IMR-90 (cell line): ENCODE results near the gene FOXD4L6.
"Not testable (repeated sequence)": the region's sequence is repeated elsewhere in the genome, so short reads cannot be mapped to it uniquely, and the experiment has no call there.

Source experiments
- BHLHE40 ChIP-seq: fragments of 150-350 bp; IDR thresholded peaks from 2 replicates; pipeline ENCODE4 v1.6.1; 2016; ENCODE audit warnings: mild to moderate bottlenecking, low read depth, low read length
- CEBPB ChIP-seq: IDR thresholded peaks from 2 replicates; pipeline ENCODE4 v1.6.1; 2012; ENCODE audit warnings: low read depth, low read length, improper control_type of control experiment
- CHD1 ChIP-seq: IDR thresholded peaks from 2 replicates; pipeline ENCODE4 v1.6.1; 2012; ENCODE audit warnings: low read depth, low read length, improper control_type of control experiment
- FOS ChIP-seq: fragments of 150-350 bp; IDR thresholded peaks from 2 replicates; pipeline ENCODE4 v1.6.1; 2016; ENCODE audit warnings: low read depth, low read length
- MXI1 ChIP-seq: IDR thresholded peaks from 2 replicates; pipeline ENCODE4 v1.6.1; 2012; ENCODE audit warnings: low read depth, mild to moderate bottlenecking, low read length, moderate library complexity, borderline replicate concordance
- NFE2L2 ChIP-seq: fragments of 150-350 bp; IDR thresholded peaks from 2 replicates; pipeline ENCODE4 v1.6.1; 2016; ENCODE audit warnings: low read depth, mild to moderate bottlenecking, low read length
- POLR2A ChIP-seq: IDR thresholded peaks from 2 replicates; pipeline ENCODE4 v1.6.1; 2012; ENCODE audit warnings: mild to moderate bottlenecking, low read depth, low read length
- RAD21 ChIP-seq: IDR thresholded peaks from 2 replicates; pipeline ENCODE4 v1.6.1; 2012; ENCODE audit warnings: low read length, improper control_type of control experiment
- SMC3 ChIP-seq: fragments of 150-350 bp; IDR thresholded peaks from 2 replicates; pipeline ENCODE4 v1.6.1; 2016; ENCODE audit warnings: low read depth, mild to moderate bottlenecking, antibody characterized with exemption, low read length, moderate library complexity
- TF ChIP-seq, protein P1 (sequence below): conservative IDR thresholded peaks from 2 replicates; pipeline ENCODE4 v1.5.1; 2012; ENCODE audit warnings: mild to moderate bottlenecking, low read depth, low read length, improper control_type of control experiment
- TF ChIP-seq, protein P2 (sequence below): fragments of 150-350 bp; IDR thresholded peaks from 2 replicates; pipeline ENCODE4 v1.6.1; 2016; ENCODE audit warnings: low read depth, mild to moderate bottlenecking, low read length, moderate library complexity, borderline replicate concordance

DNA sequence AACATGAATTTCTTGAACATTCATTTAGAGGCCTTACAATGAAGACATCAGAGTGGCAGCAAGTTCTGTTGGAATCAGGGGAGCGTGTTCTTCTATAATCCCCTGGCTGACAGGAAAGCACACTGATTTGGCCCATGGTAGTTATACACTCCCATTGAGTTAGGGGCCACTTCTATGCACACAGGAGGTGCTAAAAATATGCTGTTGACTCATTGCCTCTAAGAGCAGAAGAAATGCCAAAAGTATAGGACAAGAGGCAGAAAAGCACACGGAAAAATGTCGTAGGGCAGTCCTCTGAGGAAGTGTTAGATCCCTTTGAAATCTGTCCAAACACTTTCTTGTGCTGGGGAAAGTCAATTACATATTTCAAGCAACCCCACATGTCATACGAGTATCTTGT, 49.0 kb downstream of the FOXD4L6 start:
- TF ChIP-seq, protein P1, sequence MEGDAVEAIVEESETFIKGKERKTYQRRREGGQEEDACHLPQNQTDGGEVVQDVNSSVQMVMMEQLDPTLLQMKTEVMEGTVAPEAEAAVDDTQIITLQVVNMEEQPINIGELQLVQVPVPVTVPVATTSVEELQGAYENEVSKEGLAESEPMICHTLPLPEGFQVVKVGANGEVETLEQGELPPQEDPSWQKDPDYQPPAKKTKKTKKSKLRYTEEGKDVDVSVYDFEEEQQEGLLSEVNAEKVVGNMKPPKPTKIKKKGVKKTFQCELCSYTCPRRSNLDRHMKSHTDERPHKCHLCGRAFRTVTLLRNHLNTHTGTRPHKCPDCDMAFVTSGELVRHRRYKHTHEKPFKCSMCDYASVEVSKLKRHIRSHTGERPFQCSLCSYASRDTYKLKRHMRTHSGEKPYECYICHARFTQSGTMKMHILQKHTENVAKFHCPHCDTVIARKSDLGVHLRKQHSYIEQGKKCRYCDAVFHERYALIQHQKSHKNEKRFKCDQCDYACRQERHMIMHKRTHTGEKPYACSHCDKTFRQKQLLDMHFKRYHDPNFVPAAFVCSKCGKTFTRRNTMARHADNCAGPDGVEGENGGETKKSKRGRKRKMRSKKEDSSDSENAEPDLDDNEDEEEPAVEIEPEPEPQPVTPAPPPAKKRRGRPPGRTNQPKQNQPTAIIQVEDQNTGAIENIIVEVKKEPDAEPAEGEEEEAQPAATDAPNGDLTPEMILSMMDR: not testable (repeated sequence)
- TF ChIP-seq POLR2A, CHD1, NFE2L2, BHLHE40, CEBPB, RAD21, FOS, SMC3, MXI1: not testable (repeated sequence)
- TF ChIP-seq, protein P2, sequence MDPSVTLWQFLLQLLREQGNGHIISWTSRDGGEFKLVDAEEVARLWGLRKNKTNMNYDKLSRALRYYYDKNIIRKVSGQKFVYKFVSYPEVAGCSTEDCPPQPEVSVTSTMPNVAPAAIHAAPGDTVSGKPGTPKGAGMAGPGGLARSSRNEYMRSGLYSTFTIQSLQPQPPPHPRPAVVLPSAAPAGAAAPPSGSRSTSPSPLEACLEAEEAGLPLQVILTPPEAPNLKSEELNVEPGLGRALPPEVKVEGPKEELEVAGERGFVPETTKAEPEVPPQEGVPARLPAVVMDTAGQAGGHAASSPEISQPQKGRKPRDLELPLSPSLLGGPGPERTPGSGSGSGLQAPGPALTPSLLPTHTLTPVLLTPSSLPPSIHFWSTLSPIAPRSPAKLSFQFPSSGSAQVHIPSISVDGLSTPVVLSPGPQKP: not testable (repeated sequence)
